Measurements from ENCODE around the gene RIOK2. TPM values are rescaled to one million over a fixed set of nuclear protein-coding genes. Genes with fewer than 3 reads are reported as not detected.

Gene RIOK2
- total and polyA plus RNA-seq, 2 donors from 2014 or later, result 18.2 to 23.3 TPM

- no peak for TF ChIP-seq CTCF (IDR thresholded peaks at IDR 0.05; ENCODE audit: borderline replicate concordance, extremely low read depth, insufficient read depth)
- intact Hi-C loops (cut with DNase I), result no loop called here
- Histone ChIP-seq H3K9ac (ENCODE audit: low read length in 3 of 3) (no peak overlapping the region), H3K9me3 (ENCODE audit: control insufficient read depth in 2 of 3, insufficient read depth in 1 of 3, low read length in 3 of 3) (peaks cover 0 to 7% (median 0%) of the 10 kb centered on the region in 3 donors), H3K4me3 (ENCODE audit: low read length in 3 of 3) (no peak overlapping the region), H3K4me1 (ENCODE audit: control insufficient read depth in 2 of 3, insufficient read depth in 2 of 3, low read depth in 1 of 3, low read length in 3 of 3) (no peaks in the 10 kb centered on the region), H3K27ac (ENCODE audit: low read depth in 2 of 2, low read length in 2 of 2) (no peak overlapping the region), H3K36me3 (ENCODE audit: control insufficient read depth in 2 of 3, insufficient read depth in 3 of 3, low read length in 3 of 3) (no peaks in the 10 kb centered on the region), H3K27me3 (ENCODE audit: control insufficient read depth, insufficient read depth, low read length) (no peaks in the 10 kb centered on the region)
- no peak for FAIRE-seq
- no peak for DNase-seq
Measured at GRCh38 chr5:97208184-97208713, 25.2 kb upstream of the RIOK2 start.

GRCh38 chr5:97194366-97194765, 11.3 kb upstream of the RIOK2 start:
- Histone ChIP-seq H3K36me3 (ENCODE audit: control insufficient read depth in 2 of 3, insufficient read depth in 3 of 3, low read length in 3 of 3) (no peaks in the 10 kb centered on the region), H3K27me3 (ENCODE audit: control insufficient read depth, insufficient read depth, low read length) (no peaks in the 10 kb centered on the region), H3K4me1 (ENCODE audit: control insufficient read depth in 2 of 3, insufficient read depth in 2 of 3, low read depth in 1 of 3, low read length in 3 of 3) (no peaks in the 10 kb centered on the region), H3K4me3 (ENCODE audit: low read length in 3 of 3) (no peak overlapping the region), H3K9me3 (ENCODE audit: control insufficient read depth in 2 of 3, insufficient read depth in 1 of 3, low read length in 3 of 3) (no peaks in the 10 kb centered on the region), H3K27ac (ENCODE audit: low read depth in 2 of 2, low read length in 2 of 2) (no peak overlapping the region), H3K9ac (ENCODE audit: low read length in 3 of 3) (no peak overlapping the region)
- DNase-seq (no peak), FAIRE-seq (no peak)
- intact Hi-C loops (cut with DNase I), result no loop called here
- no peak for TF ChIP-seq CTCF (IDR thresholded peaks at IDR 0.05; ENCODE audit: borderline replicate concordance, extremely low read depth, insufficient read depth)

- Histone ChIP-seq H3K9ac (ENCODE audit: low read length in 3 of 3) (no peak overlapping the region), H3K4me1 (ENCODE audit: control insufficient read depth in 2 of 3, insufficient read depth in 2 of 3, low read depth in 1 of 3, low read length in 3 of 3) (no peaks in the 10 kb centered on the region), H3K4me3 (ENCODE audit: low read length in 3 of 3) (no peak overlapping the region), H3K27ac (ENCODE audit: low read depth in 2 of 2, low read length in 2 of 2) (no peak overlapping the region), H3K27me3 (ENCODE audit: control insufficient read depth, insufficient read depth, low read length) (no peaks in the 10 kb centered on the region), H3K9me3 (ENCODE audit: control insufficient read depth in 2 of 3, insufficient read depth in 1 of 3, low read length in 3 of 3) (no peaks in the 10 kb centered on the region), H3K36me3 (ENCODE audit: control insufficient read depth in 2 of 3, insufficient read depth in 3 of 3, low read length in 3 of 3) (no peaks in the 10 kb centered on the region)
- no peak for FAIRE-seq
- TF ChIP-seq CTCF (IDR thresholded peaks at IDR 0.05; ENCODE audit: borderline replicate concordance, extremely low read depth, insufficient read depth), result no peak
- DNase-seq, result no peak
- intact Hi-C loops (cut with DNase I), result no loop called here
Measured at GRCh38 chr5:97193355-97193688, 10.3 kb upstream of the RIOK2 start.

Measured in kidney (tissue), 14 donors.